ENCODE results near the gene RAD9A. TPM values are rescaled to one million over a fixed set of nuclear protein-coding genes. Genes with fewer than 3 reads are reported as not detected.
A peak's percentile ranks its signal among the peaks of the same experiment; 100 is the strongest.

RAD9A gene
- total and polyA plus RNA-seq, 9 of the 15 experiments (the other 6 are each of a cell fraction or from before 2014, with no cell fraction given), result 1.4 to 41.2 (median 16.1) TPM

DNA sequence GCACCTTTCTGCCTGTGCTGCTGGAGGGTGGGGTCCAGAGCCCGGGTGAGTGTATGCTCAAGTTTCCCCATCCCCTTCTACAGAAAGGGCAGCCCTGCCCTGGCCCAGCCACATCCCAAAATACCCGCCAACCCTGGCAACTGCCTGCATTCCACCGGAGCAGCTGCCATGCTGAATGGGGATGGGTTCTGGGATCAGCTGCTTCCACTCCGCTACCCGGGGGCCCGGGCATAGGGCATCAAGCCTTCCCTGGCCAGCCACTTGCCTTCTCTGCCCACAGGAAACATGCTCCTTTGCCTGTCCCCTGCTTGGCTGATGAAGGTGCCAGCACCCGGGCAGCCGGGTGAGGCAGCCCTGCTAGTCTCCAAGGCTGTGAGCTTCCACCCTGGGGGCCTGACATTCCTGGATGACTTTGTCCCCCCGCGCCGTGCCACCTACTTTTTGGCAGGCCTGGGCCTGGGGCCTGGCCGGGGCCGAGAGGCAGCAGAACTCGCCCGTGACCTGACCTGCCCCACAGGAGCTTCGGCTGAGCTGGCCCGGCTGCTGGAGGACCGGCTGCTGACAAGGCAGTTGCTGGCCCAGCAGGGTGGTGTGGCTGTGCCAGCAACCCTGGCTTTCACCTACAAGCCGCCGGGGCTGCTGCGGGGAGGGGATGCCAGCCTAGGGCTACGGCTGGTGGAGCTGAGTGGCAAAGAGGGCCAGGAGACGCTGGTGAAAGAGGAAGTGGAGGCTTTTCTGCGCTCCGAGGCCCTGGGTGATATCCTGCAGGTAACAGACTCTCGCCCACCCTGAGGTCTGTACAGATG is 26.9 kb downstream of the RAD9A start:
- intact Hi-C loops (cut with micrococcal nuclease) (no loop called here), in situ Hi-C loops (cut with MboI) (no loop called here)
- BruUV-seq (replicated peaks), result no TSS peak
- ATAC-seq (no peak), FAIRE-seq (no peak), DNase-seq (ENCODE audit: extremely low read depth in 1 of 4, low spot score in 3 of 4) (no peak)
- Histone ChIP-seq H3K79me2 (ENCODE audit: control insufficient read depth, insufficient read depth, low read length) (peaks cover 8% of the 10 kb centered on the region; the same call in 1 of the 3 replicates), H3K9ac (ENCODE audit: insufficient read depth in 1 of 2, low read depth in 2 of 2, low read length in 2 of 2) (no peak overlapping the region; a peak in 1 of 4 replicates), H2AFZ (ENCODE audit: low read depth, low read length) (no peak overlapping the region), H3K27ac (ENCODE audit: extremely low read depth, low read depth, low read length) (no peak overlapping the region), H3K4me3 (no peak overlapping the region), H3K4me1 (replicated peaks in 1 of 2; ENCODE audit: control insufficient read depth in 2 of 2, insufficient read depth in 2 of 2, low read length in 2 of 2) (peaks cover 6 to 65% of the 10 kb centered on the region in 2 experiments), H3K4me2 (ENCODE audit: insufficient read depth, low read length) (no peak overlapping the region), H3K9me3 (replicated peaks; ENCODE audit: control insufficient read depth, insufficient read depth, low read depth, low read length) (no peaks in the 10 kb centered on the region), H4K20me1 (replicated peaks; ENCODE audit: control insufficient read depth, insufficient read depth, low read length) (no peaks in the 10 kb centered on the region), H3K36me3 (ENCODE audit: control insufficient read depth, insufficient read depth, low read length) (no peaks in the 10 kb centered on the region), H3K9me1 (ENCODE audit: control insufficient read depth, insufficient read depth, low read length) (no peaks in the 10 kb centered on the region), H3K27me3 (ENCODE audit: control insufficient read depth in 2 of 2, insufficient read depth in 2 of 2, low read length in 2 of 2) (no peaks in the 10 kb centered on the region)
- ChIA-PET CTCF (ENCODE audit: low intra/inter-chr PET ratio) (no interaction called here), POLR2A (interaction anchor here (1.5 to 2.3 kb wide), 3 partner anchors 10 to 17 kb away, joined by 6 to 8 read pairs (median 7); partner anchors contain the start of gene PPP1CA)
- 83% methylated on average over 25 of the region's 26 CpGs for WGBS (ENCODE audit: insufficient coverage, low coverage, missing lambda C conversion rate)
- TF ChIP-seq ZNF347 (CRISPR knock-in tag; IDR thresholded peaks at IDR 0.05; ENCODE audit: low read depth) (no peak), IRF2 (CRISPR knock-in tag; IDR thresholded peaks at IDR 0.05) (no peak), RBM14 (IDR thresholded peaks at IDR 0.05; ENCODE audit: borderline replicate concordance, insufficient read depth, low read depth, low read length) (no peak), MYBL2 (IDR thresholded peaks at IDR 0.05; ENCODE audit: low read depth) (no peak), MYBL2 (CRISPR knock-in tag; IDR thresholded peaks at IDR 0.05; ENCODE audit: borderline replicate concordance) (no peak), SRSF1 (IDR thresholded peaks at IDR 0.05; ENCODE audit: low read depth, low read length) (no peak), MTF1 (CRISPR knock-in tag; IDR thresholded peaks at IDR 0.05; ENCODE audit: borderline replicate concordance) (no peak), E2F3 (CRISPR knock-in tag; IDR thresholded peaks at IDR 0.05) (no peak), PTRF (tag; IDR thresholded peaks at IDR 0.05) (no peak), RBFOX2 (IDR thresholded peaks at IDR 0.05; ENCODE audit: low read depth, low read length) (peak; percentile 36; the same call in 1 of the 2 replicates), MEF2A (IDR thresholded peaks at IDR 0.05; ENCODE audit: control insufficient read depth, low read depth, low read length) (no peak), FOXJ3 (CRISPR knock-in tag; IDR thresholded peaks at IDR 0.05) (no peak), BMI1 (IDR thresholded peaks at IDR 0.05; ENCODE audit: low read length) (no peak)
- TF ChIP-seq, protein P1, sequence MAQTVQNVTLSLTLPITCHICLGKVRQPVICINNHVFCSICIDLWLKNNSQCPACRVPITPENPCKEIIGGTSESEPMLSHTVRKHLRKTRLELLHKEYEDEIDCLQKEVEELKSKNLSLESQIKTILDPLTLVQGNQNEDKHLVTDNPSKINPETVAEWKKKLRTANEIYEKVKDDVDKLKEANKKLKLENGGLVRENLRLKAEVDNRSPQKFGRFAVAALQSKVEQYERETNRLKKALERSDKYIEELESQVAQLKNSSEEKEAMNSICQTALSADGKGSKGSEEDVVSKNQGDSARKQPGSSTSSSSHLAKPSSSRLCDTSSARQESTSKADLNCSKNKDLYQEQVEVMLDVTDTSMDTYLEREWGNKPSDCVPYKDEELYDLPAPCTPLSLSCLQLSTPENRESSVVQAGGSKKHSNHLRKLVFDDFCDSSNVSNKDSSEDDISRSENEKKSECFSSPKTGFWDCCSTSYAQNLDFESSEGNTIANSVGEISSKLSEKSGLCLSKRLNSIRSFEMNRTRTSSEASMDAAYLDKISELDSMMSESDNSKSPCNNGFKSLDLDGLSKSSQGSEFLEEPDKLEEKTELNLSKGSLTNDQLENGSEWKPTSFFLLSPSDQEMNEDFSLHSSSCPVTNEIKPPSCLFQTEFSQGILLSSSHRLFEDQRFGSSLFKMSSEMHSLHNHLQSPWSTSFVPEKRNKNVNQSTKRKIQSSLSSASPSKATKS (CRISPR knock-in tag; IDR thresholded peaks at IDR 0.05), result no peak
- TF ChIP-seq, protein P2, sequence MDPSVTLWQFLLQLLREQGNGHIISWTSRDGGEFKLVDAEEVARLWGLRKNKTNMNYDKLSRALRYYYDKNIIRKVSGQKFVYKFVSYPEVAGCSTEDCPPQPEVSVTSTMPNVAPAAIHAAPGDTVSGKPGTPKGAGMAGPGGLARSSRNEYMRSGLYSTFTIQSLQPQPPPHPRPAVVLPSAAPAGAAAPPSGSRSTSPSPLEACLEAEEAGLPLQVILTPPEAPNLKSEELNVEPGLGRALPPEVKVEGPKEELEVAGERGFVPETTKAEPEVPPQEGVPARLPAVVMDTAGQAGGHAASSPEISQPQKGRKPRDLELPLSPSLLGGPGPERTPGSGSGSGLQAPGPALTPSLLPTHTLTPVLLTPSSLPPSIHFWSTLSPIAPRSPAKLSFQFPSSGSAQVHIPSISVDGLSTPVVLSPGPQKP (CRISPR knock-in tag; IDR thresholded peaks at IDR 0.05), result no peak
- TF ChIP-seq, protein P3, sequence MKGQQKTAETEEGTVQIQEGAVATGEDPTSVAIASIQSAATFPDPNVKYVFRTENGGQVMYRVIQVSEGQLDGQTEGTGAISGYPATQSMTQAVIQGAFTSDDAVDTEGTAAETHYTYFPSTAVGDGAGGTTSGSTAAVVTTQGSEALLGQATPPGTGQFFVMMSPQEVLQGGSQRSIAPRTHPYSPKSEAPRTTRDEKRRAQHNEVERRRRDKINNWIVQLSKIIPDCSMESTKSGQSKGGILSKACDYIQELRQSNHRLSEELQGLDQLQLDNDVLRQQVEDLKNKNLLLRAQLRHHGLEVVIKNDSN (CRISPR knock-in tag; IDR thresholded peaks at IDR 0.05), result no peak
- TF ChIP-seq, protein P4, sequence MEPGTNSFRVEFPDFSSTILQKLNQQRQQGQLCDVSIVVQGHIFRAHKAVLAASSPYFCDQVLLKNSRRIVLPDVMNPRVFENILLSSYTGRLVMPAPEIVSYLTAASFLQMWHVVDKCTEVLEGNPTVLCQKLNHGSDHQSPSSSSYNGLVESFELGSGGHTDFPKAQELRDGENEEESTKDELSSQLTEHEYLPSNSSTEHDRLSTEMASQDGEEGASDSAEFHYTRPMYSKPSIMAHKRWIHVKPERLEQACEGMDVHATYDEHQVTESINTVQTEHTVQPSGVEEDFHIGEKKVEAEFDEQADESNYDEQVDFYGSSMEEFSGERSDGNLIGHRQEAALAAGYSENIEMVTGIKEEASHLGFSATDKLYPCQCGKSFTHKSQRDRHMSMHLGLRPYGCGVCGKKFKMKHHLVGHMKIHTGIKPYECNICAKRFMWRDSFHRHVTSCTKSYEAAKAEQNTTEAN (CRISPR knock-in tag; IDR thresholded peaks at IDR 0.05), result no peak
